GM19240 (cell line): ENCODE measurements around the gene CDC6.

Source experiments
- DNase-seq: peaks from one replicate; pipeline ENCODE4 v3.0.0; 2011; ENCODE audit warnings: low spot score; ENCODE audit not compliant: insufficient read length

The CDC6 gene

GRCh38 chr17:40322358-40323315 lies 35.0 kb downstream of the CDC6 start:
- peak; percentile 84 for DNase-seq

- no peak for DNase-seq
These were observed 36.0 kb downstream of the CDC6 start for GRCh38 chr17:40323391-40324381.

- no peak for DNase-seq
These were observed 37.7 kb downstream of the CDC6 start for GRCh38 chr17:40325156-40326013.

- no peak for DNase-seq
These were observed 38.5 kb downstream of the CDC6 start for GRCh38 chr17:40326014-40326831.

GRCh38 chr17:40326832-40327199 lies 39.1 kb downstream of the CDC6 start:
- no peak for DNase-seq

GRCh38 chr17:40327244-40327729 lies 39.6 kb downstream of the CDC6 start:
- DNase-seq = no peak

GRCh38 chr17:40327735-40328385 lies 40.2 kb downstream of the CDC6 start:
- DNase-seq = no peak

- no peak for DNase-seq
These were observed 40.7 kb downstream of the CDC6 start for GRCh38 chr17:40328386-40328766.

- DNase-seq = no peak
These were observed 42.4 kb downstream of the CDC6 start for GRCh38 chr17:40329839-40330794.

GRCh38 chr17:40330850-40331470 lies 43.3 kb downstream of the CDC6 start:
- DNase-seq = no peak

- DNase-seq = no peak
These were observed 44.3 kb downstream of the CDC6 start for GRCh38 chr17:40331743-40332641.

- no peak for DNase-seq
These were observed 46.2 kb downstream of the CDC6 start for GRCh38 chr17:40333781-40334448.

- DNase-seq = no peak
These were observed 47.9 kb downstream of the CDC6 start for GRCh38 chr17:40335620-40336019.

GRCh38 chr17:40337351-40337750 lies 49.7 kb downstream of the CDC6 start:
- DNase-seq = no peak

GRCh38 chr17:40338058-40338457 lies 50.4 kb downstream of the CDC6 start:
- no peak for DNase-seq

- DNase-seq = no peak
These were observed 51.4 kb downstream of the CDC6 start for GRCh38 chr17:40338941-40339649.
